Activated CD4-positive, alpha-beta T cell treated with anti-CD3 and anti-CD28 coated beads, Interleukin-2, Interleukin-6, amounts not matched to agents 100 ng/mL and 50 ng/mL, durations not matched to agents 16 hours and 8 hours (primary cell): Measurements from ENCODE around the gene WARS2.

Experiments used
- DNase-seq: peaks from one replicate; pipeline ENCODE4 v3.0.0-alpha.2; 2020

The WARS2 gene

DNA sequence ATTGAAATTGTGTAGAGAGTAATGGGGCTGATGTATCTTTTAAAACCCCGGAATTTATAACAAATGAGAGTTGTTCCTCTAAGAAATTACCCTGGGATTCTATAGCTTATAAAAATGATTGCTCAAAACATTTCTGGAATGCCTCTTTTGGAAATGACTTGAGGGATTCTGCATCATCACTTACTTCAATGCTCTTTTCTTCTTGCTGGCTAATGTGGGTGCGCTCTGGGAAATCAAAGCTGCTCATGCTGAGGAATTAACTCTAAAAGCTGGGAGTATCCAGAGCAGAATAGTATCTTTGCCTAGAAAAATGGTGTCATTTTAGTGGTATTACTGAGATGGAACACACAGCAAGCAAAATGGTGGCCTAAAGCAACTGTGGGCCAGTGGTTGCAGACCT, 129.3 kb downstream of the WARS2 start:
- no peak for DNase-seq

DNA sequence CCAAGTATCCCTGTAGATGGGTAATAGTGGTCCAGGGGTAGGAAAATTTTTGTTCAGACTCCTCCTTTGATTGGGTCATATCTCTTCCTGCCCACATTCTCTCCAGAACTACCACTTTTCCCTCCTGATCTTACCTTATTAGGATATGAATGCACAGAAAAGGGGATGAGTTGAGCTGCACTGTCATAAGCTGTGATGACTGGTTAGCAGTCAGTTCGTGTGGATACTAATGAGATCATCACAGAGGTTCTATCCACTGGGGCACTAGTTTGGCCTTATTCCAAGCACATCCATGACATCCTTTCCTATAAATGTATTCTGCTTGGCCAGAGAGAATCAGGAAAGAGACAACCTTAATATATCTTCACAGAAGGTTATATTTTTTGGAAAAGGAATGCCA, 130.3 kb downstream of the WARS2 start:
- no peak for DNase-seq

DNA sequence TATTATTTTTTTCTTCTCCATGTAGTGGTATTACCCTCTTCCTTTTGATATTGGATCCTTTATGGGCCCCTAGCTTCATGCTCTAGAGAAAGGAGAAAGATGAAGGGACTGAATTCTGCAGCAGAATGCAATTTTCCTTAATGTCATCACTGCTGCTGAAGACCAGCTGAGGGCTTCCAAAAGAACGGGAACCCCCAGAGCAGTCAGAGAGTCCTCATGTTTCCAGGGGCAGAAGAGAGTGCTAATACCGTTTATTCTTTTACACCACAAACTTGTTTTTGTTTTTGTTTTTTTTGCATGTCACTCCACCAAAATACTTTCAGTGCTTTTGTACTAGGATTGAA, 131.2 kb downstream of the WARS2 start:
- DNase-seq: no peak

DNA sequence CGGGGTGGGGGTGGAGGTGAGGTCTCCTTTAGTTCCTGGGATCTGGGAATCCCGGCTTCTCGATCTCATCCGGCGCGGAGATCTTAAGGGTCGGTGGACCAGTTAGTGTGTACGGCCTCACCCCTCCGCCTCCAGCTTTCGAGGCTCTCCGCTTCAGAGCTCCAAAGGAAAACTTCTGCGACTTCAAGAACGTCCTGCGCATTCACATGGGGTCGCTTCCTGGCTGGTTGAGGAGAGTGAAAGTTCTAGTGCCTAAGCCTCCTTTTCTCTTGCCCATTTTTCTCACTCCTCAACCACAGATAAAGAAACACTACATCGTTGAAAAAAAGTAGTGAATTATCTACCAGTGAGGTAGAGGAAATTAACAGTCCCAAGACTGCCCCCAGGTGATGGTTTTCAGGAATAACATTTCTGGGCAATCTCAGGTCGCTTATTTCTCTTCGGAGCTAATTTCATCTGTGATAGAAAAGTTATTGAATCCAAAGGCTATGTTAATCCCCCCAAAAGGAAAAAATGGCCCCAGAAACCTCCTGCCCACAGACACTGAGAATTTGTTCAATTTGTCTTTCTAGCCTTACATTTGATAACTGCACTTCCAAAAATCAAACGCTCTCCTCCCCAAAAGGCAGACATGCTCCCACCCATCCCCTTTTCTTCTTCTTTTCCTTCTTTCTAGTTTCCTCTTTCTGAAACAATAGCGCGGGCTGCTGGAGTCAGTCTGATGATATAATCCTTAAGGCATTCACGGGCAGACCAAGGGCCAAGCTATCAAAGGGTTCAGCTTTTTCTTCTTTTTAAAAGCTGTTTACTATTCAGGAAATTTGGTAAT, 131.8 kb downstream of the WARS2 start:
- peak; percentile 54 for DNase-seq

DNA sequence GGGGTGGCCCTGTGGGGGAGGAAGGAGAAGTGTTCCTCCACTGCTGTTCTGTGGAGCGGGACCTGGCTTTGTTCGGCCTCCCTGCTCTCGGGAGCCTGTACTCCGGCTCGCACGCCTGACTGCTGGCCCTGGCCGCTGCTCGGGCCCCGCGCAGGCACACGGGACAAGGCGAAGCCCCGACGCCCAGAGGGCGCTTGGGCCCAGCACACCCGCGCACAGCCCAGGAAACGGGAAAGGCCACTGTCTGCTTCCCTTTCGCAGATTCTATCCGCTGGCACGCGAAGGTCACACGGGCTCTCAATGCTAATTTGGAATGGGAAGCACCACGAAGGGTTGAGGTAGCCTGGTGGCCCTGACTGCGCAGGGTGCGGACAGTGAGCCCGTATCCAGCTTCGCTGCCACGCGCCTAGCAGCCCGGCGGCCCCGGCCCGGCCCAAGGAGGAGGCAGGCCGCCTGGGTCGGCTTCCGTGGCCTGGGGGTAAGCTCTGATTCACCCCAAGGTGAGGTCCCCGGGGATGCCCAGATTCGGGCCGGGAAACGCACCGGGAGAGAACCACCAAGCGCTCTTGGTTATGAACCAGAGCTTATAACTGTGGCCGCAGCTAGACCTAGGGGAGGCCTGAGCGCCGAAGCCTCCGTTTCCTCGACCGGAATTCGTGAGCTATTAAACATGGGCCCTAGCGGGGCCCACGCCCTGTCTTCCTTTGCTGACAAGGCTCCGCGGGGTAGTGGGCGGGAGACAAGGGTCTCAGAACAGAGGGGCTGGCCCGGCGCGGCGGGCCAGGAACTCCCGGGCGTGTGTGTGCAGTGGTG, 132.6 kb downstream of the WARS2 start:
- DNase-seq: no peak

DNA sequence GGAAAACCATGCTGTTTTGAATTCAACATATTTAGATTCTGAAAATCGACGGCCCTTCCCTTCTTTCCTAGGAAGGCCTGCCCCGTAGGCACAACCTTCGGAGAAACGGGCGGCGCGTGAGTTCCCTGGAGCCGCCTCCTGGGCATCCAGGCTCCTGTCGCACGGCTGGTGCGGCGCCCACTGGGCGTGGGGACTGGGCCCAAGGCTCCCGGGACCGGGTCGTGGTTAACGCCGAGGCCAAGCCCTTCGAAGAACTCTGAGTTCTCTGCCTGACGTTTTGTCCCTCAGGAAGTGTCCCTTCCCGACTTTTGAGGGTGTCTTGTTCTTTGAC, 133.1 kb downstream of the WARS2 start:
- no peak for DNase-seq

DNA sequence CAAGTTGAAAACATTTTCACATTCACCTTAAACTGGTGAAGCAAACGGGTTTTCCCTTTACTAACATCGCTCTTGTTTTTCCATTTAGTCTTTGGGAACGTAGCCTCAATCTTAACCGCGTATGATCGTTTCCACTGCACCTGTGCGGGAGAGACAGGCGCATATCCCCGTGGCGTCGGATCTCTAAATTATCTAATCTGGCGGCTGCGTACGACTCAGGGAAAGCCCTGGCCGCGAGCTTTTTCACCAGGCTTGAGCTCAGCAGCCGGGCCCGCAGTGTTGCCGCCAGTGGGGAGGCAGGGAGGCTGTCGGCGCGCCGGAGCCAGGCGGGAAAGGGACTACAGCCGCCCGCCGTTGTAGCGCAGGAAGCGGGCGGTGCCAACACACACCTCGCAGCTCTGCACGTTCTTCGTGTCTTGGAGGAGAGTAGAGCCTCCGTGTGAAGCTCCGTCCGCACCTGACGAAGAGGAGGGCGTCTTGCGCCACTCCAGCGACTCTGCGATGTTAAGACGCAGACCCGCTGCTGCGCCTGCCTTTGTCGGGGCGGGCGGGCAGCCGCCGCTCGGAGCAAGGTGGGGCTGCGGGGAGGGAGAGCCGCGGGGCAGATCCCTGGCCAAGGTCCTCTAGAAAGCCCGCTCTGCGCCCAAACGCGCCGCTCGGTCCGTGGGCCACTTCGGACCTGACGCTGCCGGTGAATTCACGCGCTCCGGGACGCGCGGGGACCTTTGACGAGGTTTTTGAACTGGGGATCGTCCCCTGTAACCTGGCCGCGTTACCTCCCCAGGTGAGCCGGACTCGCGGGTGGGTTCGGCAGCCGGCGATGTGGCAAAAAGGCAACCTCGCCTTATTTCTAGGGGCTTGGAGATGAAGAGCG, 133.8 kb downstream of the WARS2 start:
- DNase-seq: no peak

DNA sequence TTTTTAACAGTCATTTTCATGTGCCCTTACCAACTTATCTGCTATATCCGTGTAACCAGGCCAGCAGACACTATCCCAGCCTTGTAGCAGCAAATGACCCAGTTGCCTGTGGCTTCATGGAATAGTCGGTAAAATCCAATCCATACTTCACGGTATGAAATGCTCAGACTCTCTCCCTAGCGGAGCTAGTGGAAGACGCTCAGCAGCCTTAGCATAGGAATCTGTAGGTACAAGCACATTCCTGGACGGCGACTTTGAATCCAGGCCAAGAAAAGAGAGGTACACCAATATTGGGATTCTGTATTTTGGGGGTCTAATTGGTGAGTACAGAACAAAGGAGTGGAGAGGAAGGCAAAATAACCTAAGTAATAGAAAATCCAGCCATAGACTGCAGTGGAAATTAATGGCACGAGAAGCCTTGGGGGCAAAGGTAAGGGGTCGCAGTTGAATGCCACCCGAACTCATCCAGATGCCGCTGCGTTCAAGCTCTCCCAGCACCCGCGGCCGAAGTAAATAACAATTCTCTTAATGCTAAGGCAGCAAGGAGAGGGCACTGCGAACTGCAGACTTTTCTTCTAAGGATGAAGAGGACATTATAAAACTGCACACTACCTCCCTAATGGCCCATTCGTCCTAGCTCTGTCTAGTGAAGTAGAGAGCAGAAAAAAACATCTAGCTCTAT, 134.6 kb downstream of the WARS2 start:
- DNase-seq: no peak

DNA sequence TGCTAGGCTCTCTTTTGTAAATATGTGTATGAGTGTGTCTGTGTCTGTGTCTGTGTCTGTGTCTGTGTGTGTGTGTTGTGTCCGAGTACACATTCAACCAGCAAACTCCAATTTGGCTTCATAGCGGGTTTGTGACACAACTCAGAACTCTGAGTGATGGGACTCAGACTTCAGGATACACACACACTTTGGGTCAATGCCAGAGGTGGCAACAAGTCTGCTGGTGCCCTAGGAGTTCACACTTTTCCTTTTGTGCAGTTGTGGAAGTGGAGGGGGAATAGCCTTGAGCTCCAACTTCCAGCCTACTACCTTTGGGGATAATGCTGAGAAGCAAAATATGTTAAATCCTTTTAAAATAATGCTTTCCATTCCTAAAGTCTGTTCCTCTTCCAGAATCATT, 135.7 kb downstream of the WARS2 start:
- no peak for DNase-seq

DNA sequence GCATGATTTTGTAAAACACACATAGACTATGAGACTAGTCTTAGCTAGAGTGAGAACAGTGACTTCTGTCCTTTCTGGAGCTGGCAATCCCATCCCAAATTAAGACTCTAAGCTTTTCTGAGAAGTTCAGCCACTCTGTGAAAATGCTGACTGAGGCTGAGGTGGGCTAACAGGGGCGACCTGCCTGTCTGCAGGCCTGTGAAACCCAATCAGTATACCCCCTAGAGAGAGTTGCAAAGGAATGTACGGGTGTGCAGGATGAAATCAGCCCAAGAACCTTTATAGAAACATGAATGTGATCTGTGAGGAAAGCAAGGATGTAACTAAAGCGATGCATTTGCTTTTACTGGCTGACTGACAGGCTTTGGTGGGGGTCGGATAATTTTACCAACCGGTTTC, 136.3 kb downstream of the WARS2 start:
- no peak for DNase-seq

DNA sequence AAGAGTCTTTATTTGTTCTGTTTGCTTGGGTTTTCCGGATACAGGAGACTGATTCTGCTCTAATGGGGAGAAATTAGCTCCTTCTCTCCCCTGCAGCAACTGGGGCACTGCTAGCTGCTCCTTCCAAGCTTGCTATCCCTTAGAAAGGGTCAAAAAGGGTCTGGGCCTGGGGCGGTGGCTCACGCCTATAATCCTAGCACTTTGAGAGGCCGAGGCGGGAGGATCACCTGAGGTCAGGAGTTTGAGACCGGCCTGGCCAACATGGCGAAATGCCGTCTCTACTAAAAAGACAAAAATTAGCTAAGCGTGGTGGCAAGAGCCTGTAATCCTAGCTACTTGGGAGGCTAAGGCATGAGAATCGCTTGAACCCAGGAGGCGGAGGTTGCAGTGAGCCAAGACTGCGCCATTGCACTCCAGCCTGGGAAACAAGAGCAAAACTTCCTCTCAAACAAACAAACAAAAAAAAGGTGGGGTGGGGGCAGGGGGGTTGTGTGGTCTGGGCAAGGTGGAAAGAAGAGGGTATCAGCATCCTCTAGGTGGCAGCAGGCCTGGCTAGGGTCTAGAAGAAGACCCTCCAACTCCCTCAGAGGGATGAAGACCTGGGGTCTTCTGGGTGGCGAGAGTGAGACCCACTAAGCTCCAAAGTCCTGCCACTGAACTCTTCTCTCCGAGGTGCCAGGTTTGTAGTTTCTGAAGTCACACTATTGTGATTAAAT, 136.9 kb downstream of the WARS2 start:
- DNase-seq: no peak

DNA sequence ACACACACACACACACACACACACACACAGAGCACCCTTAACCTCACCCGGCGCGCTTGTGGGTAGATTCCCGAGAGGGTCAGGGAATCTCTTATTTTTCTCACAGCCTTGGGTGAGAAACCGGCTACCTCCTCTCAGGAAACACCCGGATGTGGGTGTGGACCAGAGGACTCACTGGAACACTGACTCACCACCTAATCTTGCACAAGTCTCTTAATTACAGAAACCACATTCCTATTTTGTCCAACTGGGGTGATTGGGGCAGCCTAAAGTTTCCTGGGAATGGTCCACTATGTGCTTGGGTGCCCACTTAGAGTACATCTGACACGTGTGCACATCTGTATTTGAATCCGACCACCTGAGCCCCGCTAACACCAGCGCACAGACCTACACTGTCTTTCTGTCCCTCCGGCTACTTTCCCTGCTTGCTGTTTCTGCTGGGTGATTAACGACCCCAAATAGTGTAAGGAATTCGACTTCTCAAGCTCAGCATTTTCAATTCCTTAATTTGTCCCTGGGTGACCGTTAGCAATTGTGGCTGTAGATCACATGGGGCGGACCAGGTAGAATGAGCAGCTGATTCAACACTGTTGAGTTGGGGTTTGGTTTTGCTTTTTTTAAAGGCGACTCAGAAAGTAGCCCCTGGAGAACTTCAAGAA, 138.3 kb downstream of the WARS2 start:
- no peak for DNase-seq

DNA sequence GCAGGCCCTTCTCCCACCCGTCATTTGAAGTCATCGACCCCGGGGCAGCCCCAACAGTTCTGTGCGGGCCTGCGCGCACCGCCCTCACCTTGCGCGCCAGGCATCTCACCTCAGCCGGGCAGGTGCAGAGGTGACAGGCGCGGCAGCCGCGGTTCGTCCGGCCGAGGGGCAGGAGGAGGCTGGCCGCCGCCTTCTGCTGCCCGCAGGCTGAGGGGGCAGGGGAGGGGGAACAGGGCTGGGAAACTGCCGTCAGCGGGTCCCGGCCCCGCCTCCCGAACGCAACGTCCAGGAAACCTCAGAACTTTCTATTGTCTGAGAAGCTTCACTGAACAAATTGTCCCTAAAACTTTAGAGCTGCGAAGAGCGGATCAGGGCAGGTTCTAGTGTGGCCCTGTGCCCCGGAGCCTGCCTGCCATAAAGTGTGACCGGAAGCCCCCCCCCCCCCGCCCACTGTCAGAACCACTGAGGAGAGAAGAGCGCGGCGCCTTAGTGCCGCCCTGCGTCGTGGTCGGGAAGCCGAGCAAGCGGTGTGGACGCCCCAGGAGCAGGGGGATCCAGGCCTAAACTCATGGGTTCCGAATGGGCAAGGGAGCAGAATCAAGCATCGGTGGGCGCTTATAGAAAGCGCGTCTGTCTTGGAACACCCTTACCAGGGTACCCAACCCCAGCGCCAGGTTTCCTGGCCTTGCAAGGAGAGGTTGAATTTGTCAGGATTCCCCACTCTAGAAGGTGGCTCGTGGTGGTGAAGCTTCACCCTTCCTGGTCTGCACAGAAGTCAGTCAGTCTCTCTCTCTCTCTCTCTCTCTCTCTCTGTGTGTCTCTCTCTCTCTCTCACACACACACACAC, 139.0 kb downstream of the WARS2 start:
- DNase-seq: no peak

DNA sequence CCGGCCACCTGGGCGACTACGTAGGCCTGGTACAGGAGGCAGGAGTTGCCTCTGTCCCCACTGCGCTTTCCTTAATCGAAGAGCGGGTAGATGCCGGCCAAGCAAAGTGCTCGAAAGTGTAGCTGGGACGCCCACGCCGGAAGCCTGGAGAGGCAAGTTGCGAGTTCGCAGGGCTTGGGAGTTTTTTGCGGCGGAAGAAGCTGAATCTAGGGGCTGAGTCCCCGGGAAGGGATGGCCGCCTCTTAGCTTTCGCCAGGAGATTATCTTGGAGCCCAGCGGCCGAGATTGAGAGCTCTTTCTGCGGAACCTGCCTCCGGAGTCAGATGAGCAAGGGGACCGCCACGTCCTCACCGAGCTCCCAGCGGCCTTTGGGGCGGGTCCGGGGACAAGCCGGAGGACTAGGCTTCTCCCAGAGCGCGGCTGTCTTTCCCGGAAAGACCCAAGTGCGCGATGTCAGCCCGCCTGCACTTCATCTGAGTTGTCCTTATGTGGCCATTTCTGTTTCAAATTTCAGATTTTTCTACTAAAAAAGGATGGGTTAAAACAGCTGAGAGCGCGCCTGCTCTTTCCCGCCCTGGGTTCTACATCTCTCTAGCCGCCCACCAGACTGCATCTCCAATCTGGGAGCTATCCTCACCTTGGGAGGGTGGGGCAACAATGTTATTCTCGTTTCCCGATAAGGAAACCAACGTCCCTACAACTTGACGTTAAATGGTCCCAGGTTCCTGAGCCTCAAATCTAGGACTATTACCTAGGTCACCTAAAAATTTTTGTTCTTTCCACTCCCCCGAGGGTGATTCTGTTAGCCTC, 139.9 kb downstream of the WARS2 start:
- no peak for DNase-seq

DNA sequence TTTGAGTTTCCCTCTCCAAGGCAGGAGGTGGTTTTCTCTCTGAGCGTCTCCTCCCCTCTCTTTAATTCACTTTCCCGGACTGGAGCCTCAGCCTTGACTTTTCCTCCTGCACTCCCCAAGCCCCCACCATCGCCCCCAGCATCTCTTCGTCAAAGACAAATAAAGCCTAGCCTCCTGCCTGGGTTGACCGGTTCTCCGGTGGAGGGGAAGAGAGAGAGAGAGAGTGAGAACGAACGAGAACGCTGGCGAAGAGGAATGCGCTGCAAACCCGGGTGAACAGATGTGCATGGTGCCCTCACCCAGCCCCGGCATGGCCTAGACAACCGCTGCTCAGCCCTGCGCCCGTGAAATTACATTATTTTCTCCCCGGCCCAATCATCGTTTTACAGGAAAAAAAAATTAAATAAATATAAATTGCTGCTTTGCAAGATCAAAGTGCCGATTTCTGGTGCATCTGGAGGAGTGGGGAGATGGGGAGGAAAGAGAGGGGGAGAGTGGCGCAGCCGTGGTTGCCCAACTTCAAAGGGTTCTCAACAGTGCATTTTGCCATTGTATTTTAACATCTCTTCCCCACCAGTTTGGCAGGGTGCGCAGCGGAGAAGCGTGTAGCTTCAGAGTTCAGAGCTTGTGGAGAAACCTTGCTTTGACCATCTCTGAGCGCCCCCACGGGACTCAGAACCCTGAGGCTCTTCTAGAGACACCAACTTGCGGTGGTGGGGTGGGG, 140.9 kb downstream of the WARS2 start:
- no peak for DNase-seq

DNA sequence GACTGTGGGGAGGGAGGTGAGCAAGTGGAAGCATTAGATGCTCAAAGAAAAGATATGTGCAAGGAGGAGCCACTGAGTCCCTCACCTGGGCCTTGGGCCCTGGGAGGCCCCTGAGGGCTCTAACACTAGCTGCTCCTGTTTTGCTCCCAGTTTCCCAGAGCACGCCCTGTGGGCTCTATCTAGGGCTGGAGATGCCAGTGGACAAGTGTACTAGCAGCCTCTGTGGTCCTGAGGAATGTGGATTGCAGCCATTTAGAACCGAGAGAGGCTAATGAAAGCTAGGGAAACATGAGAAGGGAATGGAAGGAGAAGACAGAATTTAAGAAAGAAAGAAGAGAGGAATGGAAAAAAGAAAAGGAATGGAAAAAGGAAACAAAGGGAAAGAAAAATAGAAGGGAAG, 142.3 kb downstream of the WARS2 start:
- no peak for DNase-seq

DNA sequence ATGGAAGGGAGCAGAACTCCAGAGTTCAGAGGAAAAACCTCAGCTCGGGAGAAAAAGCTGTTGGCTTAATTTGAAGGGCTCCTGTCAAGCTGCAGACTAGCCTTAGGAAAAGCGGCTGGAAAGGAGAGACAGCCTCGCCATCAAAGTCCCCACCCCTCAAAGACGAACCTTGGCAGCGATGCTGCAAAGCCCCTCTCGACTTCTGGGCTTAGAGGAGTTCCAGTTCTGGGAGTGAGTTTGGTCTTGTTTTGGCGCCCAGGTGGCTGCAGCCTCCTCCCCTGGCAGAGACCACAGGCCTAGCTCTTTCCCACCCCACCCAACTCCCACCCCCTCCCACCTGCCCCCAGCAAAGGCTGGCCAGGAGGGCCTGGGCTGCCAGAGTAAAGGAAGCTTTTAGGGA, 143.2 kb downstream of the WARS2 start:
- DNase-seq: no peak

DNA sequence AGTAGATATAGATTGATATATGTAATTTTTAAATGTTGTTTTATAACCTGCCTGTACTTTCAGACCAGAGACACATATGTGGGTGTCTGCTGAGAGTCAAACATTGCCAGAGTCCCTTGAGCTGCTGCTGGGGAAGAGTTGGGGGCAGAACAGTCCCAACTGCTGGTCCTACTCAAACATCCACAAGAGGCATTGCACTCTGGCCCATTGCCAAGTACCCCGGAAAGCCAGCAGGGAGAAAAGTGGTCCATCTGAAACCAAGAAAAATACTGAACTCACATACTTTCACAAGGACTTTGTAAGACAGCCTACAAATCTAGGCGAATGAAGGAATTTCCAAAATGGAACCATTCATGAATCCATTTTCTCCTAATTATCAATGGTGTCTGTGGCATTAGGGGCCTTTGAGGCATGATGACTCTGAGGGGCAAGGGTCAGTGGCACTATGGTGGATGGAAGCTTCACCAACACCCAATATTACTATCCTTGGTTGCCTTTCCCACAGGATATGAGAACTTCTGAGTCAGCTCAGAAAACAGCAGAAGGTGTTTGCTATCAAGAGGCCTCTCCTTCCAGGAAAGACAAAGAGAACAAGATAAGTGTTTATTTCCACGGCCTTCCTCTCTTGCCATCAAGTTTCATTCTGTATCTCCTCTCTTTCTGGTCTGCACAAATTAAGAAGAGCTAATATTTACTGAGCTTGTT, 145.0 kb downstream of the WARS2 start:
- peak; percentile 18 for DNase-seq

DNA sequence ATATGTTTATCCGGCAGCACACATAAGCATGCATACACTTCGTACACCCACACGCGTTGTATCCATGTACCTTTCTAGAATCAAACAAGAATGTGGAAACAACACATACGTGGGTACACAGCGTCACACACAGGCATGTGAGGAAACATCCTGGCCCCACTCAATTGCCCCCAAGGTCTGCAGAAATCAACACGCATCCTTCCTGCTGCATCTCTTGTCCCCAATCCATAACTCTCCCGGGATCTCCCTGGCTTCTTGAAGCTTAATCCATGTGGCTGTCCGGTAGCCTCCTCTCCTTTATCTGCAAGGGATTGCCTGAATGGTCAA, 146.8 kb downstream of the WARS2 start:
- no peak for DNase-seq
